DOHH2 (cell line): ENCODE measurements around the gene GABRB1.

Experiments
- H3F3A ChIP-seq: fragments of 200-600 bp; sonication (generic), shearing (Covaris generic); 2 replicates; pipeline ENCODE4 v1.6.0; 2016; ENCODE audit warnings: antibody characterized with exemption, mild to moderate bottlenecking; ENCODE audit not compliant: control insufficient read depth, insufficient read depth
- H3K27ac ChIP-seq: fragments of 200-600 bp; sonication (generic); 2 replicates; pipeline ENCODE4 v1.5.1; 2014; ENCODE audit warnings: low read depth, mild to moderate bottlenecking, low read length, moderate library complexity
- H3K27me3 ChIP-seq: fragments of 200-600 bp; sonication (generic); 2 replicates; pipeline ENCODE4 v1.6.1; 2014; ENCODE audit warnings: mild to moderate bottlenecking, low read length, mixed read lengths; ENCODE audit not compliant: control insufficient read depth
- H3K36me3 ChIP-seq: fragments of 200-600 bp; sonication (generic); 2 replicates; pipeline ENCODE4 v1.6.1; 2014; ENCODE audit warnings: mild to moderate bottlenecking, low read length, moderate library complexity, mixed read lengths; ENCODE audit not compliant: control insufficient read depth
- H3K4me1 ChIP-seq: fragments of 200-600 bp; sonication (generic); 2 replicates; pipeline ENCODE4 v1.6.1; 2014; ENCODE audit warnings: mild to moderate bottlenecking, low read length, mixed read lengths; ENCODE audit not compliant: control insufficient read depth
- H3K4me2 ChIP-seq: fragments of 200-600 bp; sonication (generic); 2 replicates; pipeline ENCODE4 v1.6.0; 2014; ENCODE audit warnings: mild to moderate bottlenecking, low read length, moderate library complexity
- H3K4me3 ChIP-seq: fragments of 200-600 bp; sonication (generic); 2 replicates; pipeline ENCODE4 v1.5.1; 2014; ENCODE audit warnings: mild to moderate bottlenecking, low read length, mixed read lengths
- H3K79me2 ChIP-seq: fragments of 200-600 bp; sonication (generic); 2 replicates; pipeline ENCODE4 v1.6.1; 2014; ENCODE audit warnings: mild to moderate bottlenecking, low read length, mixed read lengths; ENCODE audit not compliant: control insufficient read depth
- H3K9me2 ChIP-seq: fragments of 200-600 bp; sonication (generic); replicated peaks from 2 replicates; pipeline ENCODE4 v1.6.1; 2014; ENCODE audit warnings: mild to moderate bottlenecking, low read length, mixed read lengths; ENCODE audit not compliant: control insufficient read depth
- H3K9me3 ChIP-seq: fragments of 200-600 bp; sonication (generic); 2 replicates; pipeline ENCODE4 v1.6.1; 2014; ENCODE audit warnings: antibody characterized with exemption, low read length, mixed read lengths; ENCODE audit not compliant: control insufficient read depth, insufficient read depth
- H4K20me1 ChIP-seq: fragments of 200-600 bp; sonication (generic); 2 replicates; pipeline ENCODE4 v1.6.0; 2014; ENCODE audit warnings: low read depth, mild to moderate bottlenecking, antibody characterized with exemption, low read length, moderate library complexity; ENCODE audit not compliant: control insufficient read depth, insufficient read depth
- EZH2phosphoT487 ChIP-seq: fragments of 200-600 bp; sonication (generic); IDR thresholded peaks from 2 replicates; pipeline ENCODE4 v1.6.1; 2017; ENCODE audit warnings: borderline replicate concordance, mild to moderate bottlenecking, antibody characterized with exemption, low read length, moderate library complexity, mixed read lengths
- TF ChIP-seq, protein P1 (sequence below): fragments of 200-600 bp; sonication (generic); IDR thresholded peaks from one replicate; pipeline ENCODE4 v1.5.1; 2014; ENCODE audit warnings: antibody characterized with exemption, mild to moderate bottlenecking, low read depth, low read length; ENCODE audit not compliant: poor library complexity, severe bottlenecking

The GABRB1 gene

DNA sequence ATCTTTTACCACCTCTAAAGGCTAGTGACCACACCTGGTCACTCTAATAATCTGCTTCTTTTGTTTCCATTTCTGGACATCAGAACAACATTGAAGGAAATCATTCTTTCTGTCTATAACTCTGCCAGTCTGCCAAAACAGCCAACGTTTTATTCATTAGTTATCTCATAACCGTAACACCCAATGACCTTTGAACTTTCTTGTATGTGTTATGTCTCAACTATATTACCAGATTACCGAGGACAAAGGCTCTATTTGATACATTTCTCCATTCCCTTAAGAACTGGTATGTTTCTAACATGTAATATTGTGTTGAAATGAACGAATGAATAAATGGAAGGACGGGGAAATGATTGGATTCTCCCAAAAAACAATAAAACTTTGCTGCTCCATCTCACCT is 152.7 kb downstream of the GABRB1 start:
- Histone ChIP-seq H3K4me1 (no peaks in the 10 kb centered on the region), H3K4me2 (no peak overlapping the region), H3K27ac (no peak overlapping the region), H4K20me1 (no peaks in the 10 kb centered on the region), H3K4me3 (no peak overlapping the region), H3K9me2 (no peaks in the 10 kb centered on the region), H3K9me3 (no peaks in the 10 kb centered on the region), H3K27me3 (no peaks in the 10 kb centered on the region), H3F3A (no peaks in the 10 kb centered on the region), H3K36me3 (no peaks in the 10 kb centered on the region), H3K79me2 (no peaks in the 10 kb centered on the region)
- no peak for TF ChIP-seq EZH2phosphoT487
- TF ChIP-seq, protein P1, sequence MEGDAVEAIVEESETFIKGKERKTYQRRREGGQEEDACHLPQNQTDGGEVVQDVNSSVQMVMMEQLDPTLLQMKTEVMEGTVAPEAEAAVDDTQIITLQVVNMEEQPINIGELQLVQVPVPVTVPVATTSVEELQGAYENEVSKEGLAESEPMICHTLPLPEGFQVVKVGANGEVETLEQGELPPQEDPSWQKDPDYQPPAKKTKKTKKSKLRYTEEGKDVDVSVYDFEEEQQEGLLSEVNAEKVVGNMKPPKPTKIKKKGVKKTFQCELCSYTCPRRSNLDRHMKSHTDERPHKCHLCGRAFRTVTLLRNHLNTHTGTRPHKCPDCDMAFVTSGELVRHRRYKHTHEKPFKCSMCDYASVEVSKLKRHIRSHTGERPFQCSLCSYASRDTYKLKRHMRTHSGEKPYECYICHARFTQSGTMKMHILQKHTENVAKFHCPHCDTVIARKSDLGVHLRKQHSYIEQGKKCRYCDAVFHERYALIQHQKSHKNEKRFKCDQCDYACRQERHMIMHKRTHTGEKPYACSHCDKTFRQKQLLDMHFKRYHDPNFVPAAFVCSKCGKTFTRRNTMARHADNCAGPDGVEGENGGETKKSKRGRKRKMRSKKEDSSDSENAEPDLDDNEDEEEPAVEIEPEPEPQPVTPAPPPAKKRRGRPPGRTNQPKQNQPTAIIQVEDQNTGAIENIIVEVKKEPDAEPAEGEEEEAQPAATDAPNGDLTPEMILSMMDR, result no peak

DNA sequence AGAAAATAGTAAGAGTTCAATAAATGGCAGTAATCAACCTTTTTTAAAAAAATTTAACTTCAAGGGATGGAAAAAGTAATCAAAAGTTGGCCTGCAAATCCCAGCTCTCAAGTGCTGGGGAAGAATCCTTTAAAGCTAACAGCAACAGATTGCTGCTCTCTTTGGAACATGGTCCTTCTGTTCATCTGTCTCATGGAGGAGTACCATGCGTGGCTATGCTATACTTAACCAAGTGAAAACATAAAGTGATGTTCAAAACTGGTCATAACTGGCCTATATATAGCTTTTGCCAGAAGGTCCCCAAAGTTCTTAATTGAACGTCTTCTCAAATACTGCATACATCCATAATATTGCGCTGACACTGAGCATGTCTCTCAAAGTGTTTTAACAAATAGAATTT is 154.4 kb downstream of the GABRB1 start:
- H3K9me3 ChIP-seq, result no peaks in the 10 kb centered on the region
- no peak overlapping the region for H3K4me3 ChIP-seq
- no peaks in the 10 kb centered on the region for H3K36me3 ChIP-seq
- H3K27me3 ChIP-seq, result no peaks in the 10 kb centered on the region
- H3K27ac ChIP-seq, result no peak overlapping the region
- no peaks in the 10 kb centered on the region for H3K9me2 ChIP-seq
- H3K79me2 ChIP-seq, result no peaks in the 10 kb centered on the region
- no peak overlapping the region for H3K4me2 ChIP-seq
- TF ChIP-seq EZH2phosphoT487, result no peak
- TF ChIP-seq, protein P1, result no peak
- H3F3A ChIP-seq, result no peaks in the 10 kb centered on the region
- no peaks in the 10 kb centered on the region for H4K20me1 ChIP-seq
- H3K4me1 ChIP-seq, result no peaks in the 10 kb centered on the region

DNA sequence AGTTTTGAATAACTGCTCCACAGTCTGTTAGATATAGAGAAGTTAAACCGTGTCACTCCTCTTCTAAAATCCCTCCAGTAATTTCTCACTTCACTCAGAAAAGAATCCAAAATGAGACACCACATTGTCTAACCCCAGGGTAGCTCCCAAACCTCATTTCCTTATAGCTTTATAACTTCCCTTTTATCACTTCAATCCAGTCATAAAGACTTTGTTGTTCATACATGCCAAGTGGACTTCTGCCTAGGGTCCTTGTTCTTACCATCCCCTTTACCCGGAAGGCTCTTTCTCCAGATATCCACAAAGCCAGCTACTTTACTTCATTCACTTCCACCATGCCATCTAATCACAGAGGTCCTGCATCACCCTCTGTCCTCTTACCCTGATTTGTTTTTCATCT is 156.2 kb downstream of the GABRB1 start:
- Histone ChIP-seq H3K4me1 (no peaks in the 10 kb centered on the region), H3K9me2 (no peaks in the 10 kb centered on the region), H3K4me2 (no peak overlapping the region), H4K20me1 (no peaks in the 10 kb centered on the region), H3K9me3 (no peaks in the 10 kb centered on the region), H3K79me2 (no peaks in the 10 kb centered on the region), H3K27me3 (no peaks in the 10 kb centered on the region), H3F3A (no peaks in the 10 kb centered on the region), H3K4me3 (no peak overlapping the region), H3K36me3 (no peaks in the 10 kb centered on the region), H3K27ac (no peak overlapping the region)
- TF ChIP-seq EZH2phosphoT487, result no peak
- TF ChIP-seq, protein P1, result no peak

DNA sequence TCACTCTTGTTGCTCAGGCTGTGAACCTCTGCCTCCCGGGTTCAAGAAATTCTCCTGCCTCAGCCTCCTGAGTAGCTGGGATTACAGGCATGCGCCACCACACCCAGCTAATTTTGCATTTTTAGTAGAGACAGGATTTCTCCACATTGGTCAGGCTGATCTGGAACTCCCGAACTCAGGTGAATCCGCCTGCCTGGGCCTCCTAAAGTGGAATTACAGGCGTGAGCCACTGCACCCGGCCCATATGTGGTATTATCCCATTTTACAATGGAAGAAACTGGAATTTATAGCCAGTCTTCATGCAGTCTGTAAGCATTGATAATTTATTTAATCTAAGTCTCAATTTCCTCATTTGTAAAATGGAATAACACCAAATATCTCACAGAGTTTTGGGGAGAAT is 161.8 kb downstream of the GABRB1 start:
- Histone ChIP-seq H3K27me3 (no peaks in the 10 kb centered on the region), H3K36me3 (no peaks in the 10 kb centered on the region), H3K4me3 (no peak overlapping the region), H3F3A (no peaks in the 10 kb centered on the region), H3K9me3 (no peaks in the 10 kb centered on the region), H3K4me1 (no peaks in the 10 kb centered on the region), H4K20me1 (no peaks in the 10 kb centered on the region), H3K4me2 (no peak overlapping the region), H3K79me2 (no peaks in the 10 kb centered on the region), H3K9me2 (no peaks in the 10 kb centered on the region), H3K27ac (no peak overlapping the region)
- TF ChIP-seq, protein P1, result no peak
- TF ChIP-seq EZH2phosphoT487, result no peak
